ENCODE results near the gene CDC16.
A peak's percentile ranks its signal among the peaks of the same experiment; 100 is the strongest.
"Not testable (repeated sequence)": the region's sequence is repeated elsewhere in the genome, so short reads cannot be mapped to it uniquely, and the experiment has no call there.

The CDC16 gene

GRCh38 chr13:114263578-114263977 lies 28.9 kb downstream of the CDC16 start:
- TF ChIP-seq CTCF (conservative IDR thresholded peaks at IDR 0.05; ENCODE audit: control insufficient read depth, insufficient read depth, low read depth, low read length) = no peak
- no peak overlapping the region for H3K4me3 ChIP-seq (ENCODE audit: control insufficient read depth, low read depth, low read length)
- no peak for DNase-seq (ENCODE audit: low read depth)

DNA sequence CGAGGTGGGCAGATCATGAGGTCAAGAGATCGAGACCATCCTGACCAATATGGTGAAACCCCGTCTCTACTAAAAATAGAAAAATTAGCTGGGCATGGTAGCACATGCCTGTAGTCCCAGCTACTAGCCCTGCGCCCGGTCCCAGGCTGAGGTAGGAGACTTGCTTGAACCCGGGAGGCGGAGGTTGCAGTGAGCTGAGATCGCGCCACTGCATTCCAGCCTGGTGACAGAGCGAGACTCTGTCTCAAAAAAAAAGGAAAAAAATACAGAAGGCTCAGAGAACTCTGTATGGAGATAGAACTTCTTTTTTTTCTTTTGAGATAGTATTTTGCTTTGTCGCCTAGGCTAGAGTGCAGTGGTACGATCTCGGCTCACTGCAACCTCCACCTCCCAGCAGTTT lies 29.6 kb downstream of the CDC16 start:
- not testable (repeated sequence) for DNase-seq (ENCODE audit: low read depth); H3K4me3 ChIP-seq (ENCODE audit: control insufficient read depth, low read depth, low read length)

GRCh38 chr13:114264886-114265611 lies 30.4 kb downstream of the CDC16 start:
- H3K4me3 ChIP-seq (ENCODE audit: control insufficient read depth, low read depth, low read length) = no peak overlapping the region
- DNase-seq (ENCODE audit: low read depth) = peak; percentile 66
- TF ChIP-seq CTCF (conservative IDR thresholded peaks at IDR 0.05; ENCODE audit: control insufficient read depth, insufficient read depth, low read depth, low read length) = no peak

DNA sequence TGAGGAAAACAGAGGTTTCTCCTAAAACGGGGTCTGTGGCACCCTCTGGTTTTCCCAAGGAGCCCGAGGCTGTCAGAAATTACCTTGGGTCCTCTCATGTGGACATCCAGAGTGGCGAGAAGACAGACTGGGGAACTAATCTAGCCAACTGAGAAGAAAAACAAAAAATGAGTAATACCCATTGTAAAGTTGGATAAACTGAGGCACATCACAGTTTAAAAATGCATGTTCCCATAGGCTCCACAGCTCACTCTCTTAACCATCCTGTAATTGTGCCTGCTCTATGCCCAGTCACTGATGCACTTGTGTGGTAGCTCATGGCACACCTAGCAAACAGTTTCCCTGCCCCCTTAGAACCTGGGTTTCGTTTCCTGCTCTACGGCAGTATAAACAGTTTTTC lies 31.5 kb downstream of the CDC16 start:
- TF ChIP-seq CTCF (conservative IDR thresholded peaks at IDR 0.05; ENCODE audit: control insufficient read depth, insufficient read depth, low read depth, low read length) = no peak
- no peak overlapping the region for H3K4me3 ChIP-seq (ENCODE audit: control insufficient read depth, low read depth, low read length)
- no peak for DNase-seq (ENCODE audit: low read depth)

DNA sequence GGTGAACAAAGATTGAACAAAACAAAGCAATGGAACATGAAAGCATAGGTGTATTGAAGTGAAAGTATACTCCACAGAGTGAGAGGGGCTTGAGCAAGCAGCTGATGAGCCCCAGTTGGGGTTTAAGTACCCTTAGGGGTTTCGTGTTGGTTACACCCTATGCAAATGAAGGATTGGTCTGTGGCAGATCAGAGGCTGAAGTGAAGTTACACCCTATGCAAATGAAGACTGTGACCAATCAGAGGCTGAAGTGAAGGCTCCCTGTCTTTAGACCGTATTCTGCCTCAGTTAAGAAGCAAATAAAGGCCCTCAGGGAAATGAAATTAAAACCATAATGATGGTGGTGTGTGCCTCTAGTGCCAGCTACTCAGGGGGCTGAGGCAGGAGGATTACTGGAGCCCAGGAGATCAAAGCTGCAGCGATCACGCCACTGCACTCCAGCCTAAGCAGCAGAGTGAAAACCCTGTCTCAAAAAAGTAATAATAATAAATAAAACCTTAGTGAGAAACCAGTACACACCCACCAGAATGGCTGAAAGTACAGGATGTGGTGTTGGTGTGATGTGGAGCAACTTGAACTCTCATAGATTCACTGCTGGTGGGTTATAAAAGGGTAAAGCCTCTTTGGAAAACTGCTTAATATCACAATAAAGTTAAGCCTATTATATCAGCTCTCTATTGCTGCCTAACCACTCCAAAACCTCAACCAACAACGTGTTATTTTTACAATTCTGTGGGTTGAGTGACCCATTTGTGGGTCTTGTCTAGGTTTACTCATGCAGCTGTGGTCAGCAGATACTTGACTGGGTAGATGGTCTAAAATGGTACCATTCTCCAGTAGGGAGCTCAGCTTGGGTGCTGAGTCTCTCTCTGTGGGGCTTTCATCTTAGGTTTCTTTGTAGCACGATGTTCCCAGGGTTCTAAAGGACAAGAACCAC lies 33.9 kb downstream of the CDC16 start:
- DNase-seq (ENCODE audit: low read depth) = no peak
- H3K4me3 ChIP-seq (ENCODE audit: control insufficient read depth, low read depth, low read length) = no peak overlapping the region
- no peak for TF ChIP-seq CTCF (conservative IDR thresholded peaks at IDR 0.05; ENCODE audit: control insufficient read depth, insufficient read depth, low read depth, low read length)

- no peak for TF ChIP-seq CTCF (conservative IDR thresholded peaks at IDR 0.05; ENCODE audit: control insufficient read depth, insufficient read depth, low read depth, low read length)
- H3K4me3 ChIP-seq (ENCODE audit: control insufficient read depth, low read depth, low read length) = no peak overlapping the region
- no peak for DNase-seq (ENCODE audit: low read depth)
Observed at GRCh38 chr13:114269281-114269770, 34.6 kb downstream of the CDC16 start.

DNA sequence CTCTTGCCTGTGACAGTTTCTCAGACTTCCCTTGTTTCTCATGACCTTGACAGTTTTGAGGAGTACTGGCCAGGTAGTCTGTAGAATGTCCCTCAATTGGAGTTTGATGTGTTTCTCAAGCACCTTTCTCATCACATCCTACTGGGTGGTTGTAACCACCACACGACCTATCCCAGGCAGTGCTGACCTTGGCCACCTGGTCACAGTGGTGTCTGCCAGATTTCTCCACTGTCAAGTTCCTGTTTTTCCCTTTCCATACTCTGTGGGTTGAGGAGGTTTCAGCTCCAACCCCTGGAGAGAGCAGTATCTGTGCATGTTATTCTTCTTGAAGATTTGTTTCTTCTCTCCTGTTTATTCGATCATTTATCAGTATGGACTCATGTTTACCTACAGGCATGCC lies 38.3 kb downstream of the CDC16 start:
- no peak overlapping the region for H3K4me3 ChIP-seq (ENCODE audit: control insufficient read depth, low read depth, low read length)
- TF ChIP-seq CTCF (conservative IDR thresholded peaks at IDR 0.05; ENCODE audit: control insufficient read depth, insufficient read depth, low read depth, low read length) = no peak
- no peak for DNase-seq (ENCODE audit: low read depth)
